Testis (tissue), 3 donors: ENCODE measurements around the gene CCDC137. TPM values are rescaled to one million over a fixed set of nuclear protein-coding genes. Genes with fewer than 3 reads are reported as not detected.
A peak's percentile ranks its signal among the peaks of the same experiment; 100 is the strongest.

Source experiments
- DNase-seq: peaks from one replicate; pipeline ENCODE4 v3.0.0-alpha.2; 2019
- H3K27ac ChIP-seq, 2 donors: fragments of 200-600 bp; sonication (generic); one replicate each; pipeline ENCODE4 v1.5.1; 2019
- H3K27me3 ChIP-seq: fragments of 200-600 bp; sonication (generic); one replicate; pipeline ENCODE4 v1.5.1; 2019
- H3K36me3 ChIP-seq: fragments of 200-600 bp; sonication (generic); one replicate; pipeline ENCODE4 v1.5.1; 2017; ENCODE audit warnings: low read depth; ENCODE audit errors: missing control alignments
- H3K4me1 ChIP-seq: fragments of 200-600 bp; sonication (generic); one replicate; pipeline ENCODE4 v1.5.1; 2019
- H3K4me3 ChIP-seq, 2 donors: fragments of 200-600 bp; sonication (generic); one replicate each; pipeline ENCODE4 v1.5.1; 2017 to 2019
- H3K9me3 ChIP-seq: fragments of 200-600 bp; sonication (generic); one replicate; pipeline ENCODE4 v1.5.1; 2017
- CTCF ChIP-seq, 3 experiments: fragments of 450-650 bp in 2 of 3; fragments of 200-600 bp in 1 of 3; sonication (generic) in 1 of 3; IDR thresholded peaks; one replicate each; pipeline ENCODE4 v1.5.1; 2016 to 2019; ENCODE audit warnings: antibody characterized with exemption in 3 of 3, mild to moderate bottlenecking in 2 of 3, moderate library complexity in 1 of 3
- POLR2A ChIP-seq: fragments of 450-650 bp; IDR thresholded peaks from one replicate; pipeline ENCODE4 v1.6.1; 2017; ENCODE audit warnings: antibody characterized with exemption, mild to moderate bottlenecking, moderate library complexity
- WGBS, 2 donors: methylation state at CpG; one replicate each; pipeline ENCODE4 v1.1.5; 2018; 5-methylcytosine and 5-hydroxymethylcytosine counted together
- intact Hi-C: fragments of 100-400 bp; cut with DNase I; formaldehyde crosslinking; loops from one replicate; pipeline ENCODE4 v1.15.1; 2023; ENCODE audit warnings: low total_unique reads
- polyA plus RNA-seq: library from polyadenylated mRNA; stranded (reverse); fragments of 350-450 nt; fragmentation: Illumina TruSeq; extraction: RNeasy Lipid Tissue Mini Kit (QIAGEN cat#74804); gene quantifications from one replicate; pipeline ENCODE4 v1.2.3, GENCODE V29; 2014; ENCODE audit warnings: low read depth, low replicate concordance; ENCODE audit not compliant: insufficient read depth
- total RNA-seq, 2 donors: library from RNA; depleted of rRNA; stranded (reverse); fragments of >200 nt; gene quantifications; one replicate each; pipeline ENCODE4 v1.2.3, GENCODE V29; 2016

CCDC137 gene
- total and polyA plus RNA-seq, 3 donors from 2014 or later, result 18.6 to 19.9 (median 19.0) TPM

- no peak for DNase-seq
- Histone ChIP-seq H3K4me1 (peaks cover 27% of the 10 kb centered on the region), H3K4me3 (peak overlapping the region; percentile 97 to 99), H3K9me3 (no peaks in the 10 kb centered on the region), H3K27me3 (no peaks in the 10 kb centered on the region), H3K27ac (peak overlapping the region; percentile 23 to 70), H3K36me3 (no peaks in the 10 kb centered on the region)
- 1 to 4% methylated on average over 5 to 35 of the region's 37 CpGs for WGBS, 2 donors
- TF ChIP-seq CTCF (IDR thresholded peaks at IDR 0.05) (no peak), POLR2A (no peak)
- intact Hi-C loops, result no loop called here
Observed at GRCh38 chr17:81683208-81683583, 16.7 kb downstream of the CCDC137 start.

GRCh38 chr17:81683584-81684441 is 17.3 kb downstream of the CCDC137 start, which contains the start of the genes ARL16 and HGS:
TSS of gene ARL16 (minus strand) at chr17:81683797. CDS start at chr17:81683753, 44 bp downstream.
TSS of gene HGS (plus strand) at chr17:81684011. CDS start at chr17:81684067, 56 bp downstream.
- intact Hi-C loops, result no loop called here
- 0% methylated on average over 1 to 101 of the region's 112 CpGs for WGBS, 2 donors

GRCh38 chr17:81684442-81684911 is 17.9 kb downstream of the CCDC137 start:
- 0 to 3% methylated on average over 10 to 16 of the region's 16 CpGs for WGBS, 2 donors
- H3K4me1 ChIP-seq, result peaks cover 27% of the 10 kb centered on the region
- no peaks in the 10 kb centered on the region for H3K27me3 ChIP-seq
- H3K9me3 ChIP-seq, result no peaks in the 10 kb centered on the region
- DNase-seq, result no peak
- peak overlapping the region; percentile 97 to 99 for H3K4me3 ChIP-seq
- intact Hi-C loops, result no loop called here
- H3K27ac ChIP-seq, result peak overlapping the region; percentile 55 to 77
- no peak for TF ChIP-seq CTCF (IDR thresholded peaks at IDR 0.05)
- no peak for TF ChIP-seq POLR2A
- H3K36me3 ChIP-seq, result no peaks in the 10 kb centered on the region

More at GRCh38 chr17:81683584-81684441, 17.3 kb downstream of the CCDC137 start, which contains the start of the genes ARL16 and HGS:
- DNase-seq, result peak; percentile 99
- no peaks in the 10 kb centered on the region for H3K9me3 ChIP-seq
- no peaks in the 10 kb centered on the region for H3K36me3 ChIP-seq
- no peaks in the 10 kb centered on the region for H3K27me3 ChIP-seq
- H3K4me1 ChIP-seq, result peaks cover 27% of the 10 kb centered on the region
- H3K27ac ChIP-seq, result peak within 1 kb of the TSS; percentile 70 to 77
- no peak for TF ChIP-seq CTCF (IDR thresholded peaks at IDR 0.05)
- no peak for TF ChIP-seq POLR2A
- peak within 1 kb of the TSS; percentile 97 to 99 for H3K4me3 ChIP-seq

- H3K9me3 ChIP-seq, result no peaks in the 10 kb centered on the region
- TF ChIP-seq CTCF (IDR thresholded peaks at IDR 0.05) (no peak), POLR2A (no peak)
- intact Hi-C loops, result no loop called here
- H3K4me3 ChIP-seq, result peak overlapping the region in 1 of 2 donors; percentile 99
- 61 to 80% methylated on average over 12 of the region's 12 CpGs for WGBS, 2 donors
- no peaks in the 10 kb centered on the region for H3K27me3 ChIP-seq
- no peak for DNase-seq
- H3K36me3 ChIP-seq, result no peaks in the 10 kb centered on the region
- H3K27ac ChIP-seq, result no peak overlapping the region
- peaks cover 27% of the 10 kb centered on the region for H3K4me1 ChIP-seq
Observed at GRCh38 chr17:81685108-81685507, 18.6 kb downstream of the CCDC137 start.
